Panc1 (cell line): ENCODE results near the gene DHRSX.

Source experiments
- POLR2AphosphoS5 ChIP-seq: IDR thresholded peaks from 2 replicates; pipeline ENCODE4 v1.6.1; 2012; ENCODE audit warnings: mild to moderate bottlenecking, low read depth, low read length, moderate library complexity
- REST ChIP-seq, 2 experiments: IDR thresholded peaks; 2 replicates each; pipeline ENCODE4 v1.6.1; 2011 to 2012; ENCODE audit warnings: low read depth in 2 of 2, control low read depth in 1 of 2, low read length in 1 of 2, mild to moderate bottlenecking in 1 of 2, moderate library complexity in 1 of 2; ENCODE audit not compliant: insufficient read depth in 1 of 2
- TCF7L2 ChIP-seq: IDR thresholded peaks from 2 replicates; pipeline ENCODE4 v1.6.1; 2011; ENCODE audit warnings: mild to moderate bottlenecking, low read depth, low read length, inconsistent platforms
- TF ChIP-seq, protein P1 (sequence below): fragments of 450-650 bp; IDR thresholded peaks from 2 replicates; pipeline ENCODE4 v1.5.1; 2017; ENCODE audit warnings: mild to moderate bottlenecking

GRCh38 chrX:2398064-2398656, 102.6 kb downstream of the DHRSX start:
- TF ChIP-seq, protein P1, sequence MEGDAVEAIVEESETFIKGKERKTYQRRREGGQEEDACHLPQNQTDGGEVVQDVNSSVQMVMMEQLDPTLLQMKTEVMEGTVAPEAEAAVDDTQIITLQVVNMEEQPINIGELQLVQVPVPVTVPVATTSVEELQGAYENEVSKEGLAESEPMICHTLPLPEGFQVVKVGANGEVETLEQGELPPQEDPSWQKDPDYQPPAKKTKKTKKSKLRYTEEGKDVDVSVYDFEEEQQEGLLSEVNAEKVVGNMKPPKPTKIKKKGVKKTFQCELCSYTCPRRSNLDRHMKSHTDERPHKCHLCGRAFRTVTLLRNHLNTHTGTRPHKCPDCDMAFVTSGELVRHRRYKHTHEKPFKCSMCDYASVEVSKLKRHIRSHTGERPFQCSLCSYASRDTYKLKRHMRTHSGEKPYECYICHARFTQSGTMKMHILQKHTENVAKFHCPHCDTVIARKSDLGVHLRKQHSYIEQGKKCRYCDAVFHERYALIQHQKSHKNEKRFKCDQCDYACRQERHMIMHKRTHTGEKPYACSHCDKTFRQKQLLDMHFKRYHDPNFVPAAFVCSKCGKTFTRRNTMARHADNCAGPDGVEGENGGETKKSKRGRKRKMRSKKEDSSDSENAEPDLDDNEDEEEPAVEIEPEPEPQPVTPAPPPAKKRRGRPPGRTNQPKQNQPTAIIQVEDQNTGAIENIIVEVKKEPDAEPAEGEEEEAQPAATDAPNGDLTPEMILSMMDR: no peak
- TF ChIP-seq REST (IDR thresholded peaks at IDR 0.05; ENCODE audit: insufficient read depth in 1 of 2, low read depth in 2 of 2, low read length in 1 of 2) (no peak), POLR2AphosphoS5 (no peak), TCF7L2 (no peak)
